Mesendoderm (in vitro differentiated cells): ENCODE measurements around the gene OR13C3. TPM values are rescaled to one million over a fixed set of nuclear protein-coding genes. Genes with fewer than 3 reads are reported as not detected.

ENCODE experiments used
- DNase-seq: peaks from one replicate; pipeline ENCODE4 v3.0.0; 2013
- H2AK5ac ChIP-seq: 2 replicates; pipeline ENCODE4 v1.6.1; 2013; ENCODE audit warnings: low read length, inconsistent platforms
- H2BK120ac ChIP-seq: 2 replicates; pipeline ENCODE4 v1.6.1; 2013; ENCODE audit warnings: low read depth, mild to moderate bottlenecking, low read length, moderate library complexity, mixed read lengths
- H2BK15ac ChIP-seq: replicated peaks from 2 replicates; pipeline ENCODE4 v1.6.1; 2013; ENCODE audit warnings: low read depth, mild to moderate bottlenecking, moderate library complexity
- H2BK5ac ChIP-seq: 2 replicates; pipeline ENCODE4 v1.6.1; 2013; ENCODE audit warnings: low read length, inconsistent platforms
- H3K18ac ChIP-seq: 2 replicates; pipeline ENCODE4 v1.6.1; 2013; ENCODE audit warnings: mild to moderate bottlenecking, low read length, mixed read lengths
- H3K23ac ChIP-seq: one replicate; pipeline ENCODE4 v1.6.1; 2013; ENCODE audit warnings: low read length
- H3K27ac ChIP-seq: 2 replicates; pipeline ENCODE4 v1.5.1; 2013; ENCODE audit warnings: low read depth, mild to moderate bottlenecking, inconsistent platforms, low read length, moderate library complexity
- H3K27me3 ChIP-seq: 2 replicates; pipeline ENCODE4 v1.6.1; 2013; ENCODE audit warnings: low read length, control low read depth, mild to moderate bottlenecking, inconsistent platforms; ENCODE audit not compliant: insufficient read depth, poor library complexity
- H3K36me3 ChIP-seq: 2 replicates; pipeline ENCODE4 v1.6.1; 2013; ENCODE audit warnings: low read length, inconsistent platforms; ENCODE audit not compliant: control insufficient read depth, insufficient read depth
- H3K4ac ChIP-seq: one replicate; pipeline ENCODE4 v1.6.1; 2013; ENCODE audit warnings: low read depth, mild to moderate bottlenecking, low read length, moderate library complexity
- H3K4me1 ChIP-seq: 2 replicates; pipeline ENCODE4 v1.6.1; 2013; ENCODE audit warnings: low read depth, low read length, inconsistent platforms; ENCODE audit not compliant: control insufficient read depth
- H3K4me2 ChIP-seq: 2 replicates; pipeline ENCODE4 v1.6.1; 2013; ENCODE audit warnings: low read length
- H3K4me3 ChIP-seq: 2 replicates; pipeline ENCODE4 v1.5.1; 2013; ENCODE audit warnings: mild to moderate bottlenecking, low read length
- H3K56ac ChIP-seq: one replicate; pipeline ENCODE4 v1.6.1; 2013; ENCODE audit warnings: low read length
- H3K79me1 ChIP-seq: 2 replicates; pipeline ENCODE4 v1.6.1; 2013; ENCODE audit warnings: low read length, inconsistent platforms
- H3K79me2 ChIP-seq: 2 replicates; pipeline ENCODE4 v1.6.1; 2013; ENCODE audit warnings: mild to moderate bottlenecking, low read length; ENCODE audit not compliant: control insufficient read depth, insufficient read depth
- H3K9ac ChIP-seq: 2 replicates; pipeline ENCODE4 v1.6.1; 2013; ENCODE audit warnings: low read length, inconsistent platforms
- H4K5ac ChIP-seq: one replicate; pipeline ENCODE4 v1.6.1; 2013; ENCODE audit warnings: low read length
- H4K8ac ChIP-seq: one replicate; pipeline ENCODE4 v1.6.1; 2013; ENCODE audit warnings: low read depth, mild to moderate bottlenecking, control low read depth, low read length, moderate library complexity
- WGBS: extraction: QIAGEN DNeasy Blood & Tissue Kit; methylation state at CpG from one replicate; pipeline ENCODE4 v1.1.7; 2013; ENCODE audit warnings: low lambda C conversion rate, missing lambda C conversion rate; ENCODE audit not compliant: insufficient coverage; ENCODE audit errors: extremely low coverage; 5-methylcytosine and 5-hydroxymethylcytosine counted together
- polyA plus RNA-seq, 2 experiments: library from polyadenylated mRNA; stranded (reverse); fragments of 200-250 nt; gene quantifications; one replicate each; pipeline ENCODE4 v1.2.3, GENCODE V29; 2013

The OR13C3 gene
- not detected for polyA plus RNA-seq (2013, experiment 1 of 2)
- not detected for polyA plus RNA-seq (2013, experiment 2 of 2)

DNA sequence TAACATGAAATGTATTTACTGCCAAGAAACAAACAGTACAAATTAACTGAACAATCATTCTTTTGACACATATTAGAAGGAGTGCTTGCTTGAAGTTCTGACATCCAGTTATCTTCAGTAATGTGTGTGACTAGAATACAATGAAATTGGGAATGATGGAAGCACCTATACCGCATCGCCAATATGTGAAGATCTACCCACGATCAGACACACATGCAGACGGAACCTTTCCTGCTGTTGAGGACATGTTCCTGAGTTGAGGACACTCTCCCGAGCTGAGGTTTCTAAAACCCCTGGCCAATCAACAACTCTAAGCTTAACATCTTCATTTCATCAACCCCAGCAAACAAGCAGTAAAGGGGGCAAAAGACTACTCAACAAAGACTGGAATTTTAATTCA is at the start of gene OR13C3:
Gene OR13C3 (minus strand): TSS at position 101 of the 400 bp plus-strand sequence. CDS start 133 bp downstream, outside the sequence.
- Histone ChIP-seq H3K27me3 (no peaks in the 10 kb centered on the region), H3K4me2 (no peak within 1 kb of the TSS), H2BK5ac (no peak within 1 kb of the TSS), H3K79me1 (no peaks in the 10 kb centered on the region), H3K4ac (no peak within 1 kb of the TSS), H3K23ac (no peak within 1 kb of the TSS), H3K9ac (no peak within 1 kb of the TSS), H3K4me3 (no peak within 1 kb of the TSS), H3K79me2 (no peaks in the 10 kb centered on the region), H4K5ac (no peak within 1 kb of the TSS), H4K8ac (no peak within 1 kb of the TSS), H3K36me3 (no peaks in the 10 kb centered on the region), H3K4me1 (no peaks in the 10 kb centered on the region), H3K56ac (no peak within 1 kb of the TSS), H2BK120ac (no peak within 1 kb of the TSS), H2BK15ac (no peak within 1 kb of the TSS), H2AK5ac (no peak within 1 kb of the TSS), H3K27ac (no peak within 1 kb of the TSS), H3K18ac (no peak within 1 kb of the TSS)
- DNase-seq = no peak
- WGBS = no CpG with 5 or more reads among the region's 5 CpGs

DNA sequence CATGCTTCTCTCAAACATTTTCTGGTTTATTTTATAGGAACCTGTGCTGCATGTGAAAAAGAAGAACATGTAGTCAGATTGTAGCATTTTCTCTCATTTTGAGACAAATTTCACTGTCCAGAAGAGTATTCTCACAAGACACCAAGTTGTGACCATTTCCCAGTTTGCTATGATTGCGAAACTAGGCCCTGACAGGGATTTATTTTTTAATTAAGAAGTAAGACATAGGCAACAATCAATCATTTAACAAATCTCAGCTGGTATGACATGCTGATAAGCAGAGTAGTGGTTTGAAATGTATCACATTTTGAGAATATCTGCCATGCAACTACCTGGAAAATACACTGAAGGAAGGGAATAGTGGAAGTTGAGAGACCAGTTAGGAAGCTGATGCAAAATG is 43.9 kb upstream of the OR13C3 start:
- WGBS = no CpG with 5 or more reads among the region's 1 CpG

DNA sequence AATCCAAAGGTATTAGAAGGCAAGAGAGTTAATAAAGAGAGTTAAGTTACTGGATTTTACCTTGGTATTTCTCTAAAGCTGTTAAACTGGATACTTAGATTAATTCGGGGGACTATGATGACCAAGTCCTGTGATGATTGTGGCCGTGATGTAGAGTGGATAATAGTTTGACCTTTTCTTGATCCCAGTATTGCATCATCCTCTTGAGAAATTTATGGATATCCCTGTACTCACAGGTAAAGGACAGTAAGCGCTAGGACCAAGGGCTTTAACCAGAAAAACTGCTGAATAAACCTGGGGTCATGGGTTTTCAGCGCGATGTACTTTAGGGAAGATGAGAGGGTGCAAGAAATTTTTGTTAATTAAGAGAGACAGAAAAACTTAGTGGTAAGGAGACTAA is 40.6 kb upstream of the OR13C3 start:
- H3K9ac ChIP-seq = no peak overlapping the region
- H3K4me1 ChIP-seq = no peaks in the 10 kb centered on the region
- H3K36me3 ChIP-seq = no peaks in the 10 kb centered on the region
- H3K79me1 ChIP-seq = no peaks in the 10 kb centered on the region
- no peak overlapping the region for H4K5ac ChIP-seq
- no CpG with 5 or more reads among the region's 5 CpGs for WGBS
- no peak overlapping the region for H3K4ac ChIP-seq
- no peak for DNase-seq
- no peak overlapping the region for H2AK5ac ChIP-seq
- H3K27me3 ChIP-seq = no peaks in the 10 kb centered on the region
- no peak overlapping the region for H3K27ac ChIP-seq
- H2BK15ac ChIP-seq = no peak overlapping the region
- no peaks in the 10 kb centered on the region for H3K79me2 ChIP-seq
- H4K8ac ChIP-seq = no peak overlapping the region
- H2BK5ac ChIP-seq = no peak overlapping the region
- H3K56ac ChIP-seq = no peak overlapping the region
- no peak overlapping the region for H2BK120ac ChIP-seq
- H3K18ac ChIP-seq = no peak overlapping the region
- H3K4me2 ChIP-seq = no peak overlapping the region
- H3K23ac ChIP-seq = no peak overlapping the region
- H3K4me3 ChIP-seq = no peak overlapping the region

More for the DNA sequence above, 43.9 kb upstream of the OR13C3 start:
- Histone ChIP-seq H3K18ac (no peak overlapping the region), H3K79me2 (no peaks in the 10 kb centered on the region), H3K4ac (no peak overlapping the region), H3K4me1 (no peaks in the 10 kb centered on the region), H3K9ac (no peak overlapping the region), H3K23ac (no peak overlapping the region), H2AK5ac (no peak overlapping the region), H3K27ac (no peak overlapping the region), H3K56ac (no peak overlapping the region), H3K4me2 (no peak overlapping the region), H2BK120ac (no peak overlapping the region), H4K8ac (no peak overlapping the region), H3K79me1 (no peaks in the 10 kb centered on the region), H2BK5ac (no peak overlapping the region), H2BK15ac (no peak overlapping the region), H3K27me3 (no peaks in the 10 kb centered on the region), H4K5ac (no peak overlapping the region), H3K4me3 (no peak overlapping the region), H3K36me3 (no peaks in the 10 kb centered on the region)
- DNase-seq = no peak

DNA sequence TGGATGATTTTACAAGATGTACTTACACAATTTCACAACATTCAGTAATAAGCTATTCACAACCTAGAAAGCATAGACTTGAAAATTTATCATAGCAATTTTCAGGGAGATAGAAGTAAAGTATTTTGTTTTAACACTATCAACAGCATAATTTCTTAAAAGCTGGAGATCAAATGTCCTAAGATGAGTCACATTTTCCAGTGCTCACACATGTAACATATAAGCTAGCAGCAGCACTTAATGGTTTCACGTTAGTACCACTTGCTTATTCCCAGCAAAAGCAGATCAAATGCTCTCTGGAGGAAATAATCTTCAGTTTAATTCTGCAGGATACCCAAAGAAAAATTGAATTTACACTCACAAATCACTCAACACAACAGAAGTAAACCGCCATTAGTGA is 38.8 kb upstream of the OR13C3 start:
- Histone ChIP-seq H3K56ac (no peak overlapping the region), H2BK5ac (no peak overlapping the region), H3K79me2 (no peaks in the 10 kb centered on the region), H3K4ac (no peak overlapping the region), H3K27ac (no peak overlapping the region), H4K8ac (no peak overlapping the region), H2AK5ac (no peak overlapping the region), H3K27me3 (no peaks in the 10 kb centered on the region), H3K4me2 (no peak overlapping the region), H4K5ac (no peak overlapping the region), H3K4me3 (no peak overlapping the region), H3K23ac (no peak overlapping the region), H2BK120ac (no peak overlapping the region), H3K36me3 (no peaks in the 10 kb centered on the region), H3K9ac (no peak overlapping the region), H3K4me1 (no peaks in the 10 kb centered on the region), H3K79me1 (no peaks in the 10 kb centered on the region), H2BK15ac (no peak overlapping the region), H3K18ac (no peak overlapping the region)
- DNase-seq = no peak
- no CpG with 5 or more reads among the region's 2 CpGs for WGBS

DNA sequence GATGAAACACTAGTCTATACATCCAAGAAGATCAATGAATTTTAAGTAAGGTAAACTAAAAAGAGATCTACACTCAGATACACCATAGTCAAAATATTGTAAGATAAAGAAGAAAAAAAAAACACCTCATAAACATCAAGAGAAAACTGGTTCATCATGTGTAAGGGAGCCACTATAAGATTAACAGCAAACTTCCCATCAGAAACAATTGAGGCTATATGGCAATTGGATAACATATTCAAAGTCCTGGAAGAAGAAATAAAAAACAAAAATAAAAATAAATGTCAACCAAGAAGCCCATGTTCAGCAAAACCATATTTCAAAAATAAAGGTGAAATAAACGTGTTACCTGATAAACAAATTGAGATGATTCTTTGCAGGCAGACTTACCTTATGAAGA is 36.0 kb upstream of the OR13C3 start:
- DNase-seq = no peak
- H3K4me2 ChIP-seq = no peak overlapping the region
- H3K4me3 ChIP-seq = no peak overlapping the region
- no peak overlapping the region for H3K27ac ChIP-seq
- no peak overlapping the region for H4K5ac ChIP-seq
- no peaks in the 10 kb centered on the region for H3K79me1 ChIP-seq
- H3K9ac ChIP-seq = no peak overlapping the region
- H3K4me1 ChIP-seq = no peaks in the 10 kb centered on the region
- no peak overlapping the region for H4K8ac ChIP-seq
- no peak overlapping the region for H3K23ac ChIP-seq
- H3K36me3 ChIP-seq = no peaks in the 10 kb centered on the region
- H2AK5ac ChIP-seq = no peak overlapping the region
- H3K56ac ChIP-seq = no peak overlapping the region
- no peaks in the 10 kb centered on the region for H3K79me2 ChIP-seq
- no peak overlapping the region for H2BK120ac ChIP-seq
- H3K27me3 ChIP-seq = no peaks in the 10 kb centered on the region
- no peak overlapping the region for H2BK15ac ChIP-seq
- no peak overlapping the region for H3K18ac ChIP-seq
- WGBS = no CpG with 5 or more reads among the region's 1 CpG
- H2BK5ac ChIP-seq = no peak overlapping the region
- no peak overlapping the region for H3K4ac ChIP-seq

DNA sequence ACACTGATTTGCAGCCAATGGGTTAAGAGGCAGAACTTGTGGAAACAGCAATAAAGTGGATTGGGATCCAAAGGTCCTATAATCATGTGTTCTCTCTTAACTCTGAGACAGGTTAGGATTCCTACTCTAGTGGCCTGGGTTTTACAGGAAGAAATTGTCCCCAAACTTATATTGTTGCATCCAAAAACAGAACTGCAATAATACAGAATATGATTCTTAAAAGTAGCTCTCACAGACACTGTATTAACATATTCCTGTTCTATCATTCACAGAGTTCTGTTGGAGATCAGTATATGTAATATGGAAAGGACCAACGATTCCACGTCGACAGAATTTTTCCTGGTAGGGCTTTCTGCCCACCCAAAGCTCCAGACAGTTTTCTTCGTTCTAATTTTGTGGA is 32.2 kb upstream of the OR13C3 start, which contains the start of gene OR13C8:
Gene OR13C8 (plus strand): TSS at position 301 of the 400 bp plus-strand sequence. CDS start 0 bp downstream, at position 301.
- Histone ChIP-seq H4K8ac (no peak within 1 kb of the TSS), H2BK120ac (no peak within 1 kb of the TSS), H2BK15ac (no peak within 1 kb of the TSS), H3K56ac (no peak within 1 kb of the TSS), H3K79me1 (no peaks in the 10 kb centered on the region), H3K9ac (no peak within 1 kb of the TSS), H3K27ac (no peak within 1 kb of the TSS), H4K5ac (no peak within 1 kb of the TSS), H3K23ac (no peak within 1 kb of the TSS), H2BK5ac (no peak within 1 kb of the TSS), H3K27me3 (no peaks in the 10 kb centered on the region), H3K18ac (no peak within 1 kb of the TSS), H3K79me2 (no peaks in the 10 kb centered on the region), H3K36me3 (no peaks in the 10 kb centered on the region), H2AK5ac (no peak within 1 kb of the TSS), H3K4me3 (no peak within 1 kb of the TSS), H3K4me2 (no peak within 1 kb of the TSS), H3K4me1 (no peaks in the 10 kb centered on the region), H3K4ac (no peak within 1 kb of the TSS)
- no CpG with 5 or more reads among the region's 4 CpGs for WGBS
- DNase-seq = no peak
